GM18951 (cell line): Measurements from ENCODE around the gene MSI2.
"Not testable (repeated sequence)": the region's sequence is repeated elsewhere in the genome, so short reads cannot be mapped to it uniquely, and the experiment has no call there.

ENCODE experiments used
- POLR2A ChIP-seq: IDR thresholded peaks from 4 replicates; pipeline ENCODE4 v1.6.1; 2011; ENCODE audit warnings: mild to moderate bottlenecking; ENCODE audit not compliant: insufficient read length, insufficient read depth; ENCODE audit errors: extremely low read depth
- in situ Hi-C: fragments of 300-500 bp; cut with MboI; formaldehyde crosslinking; loops from one replicate; pipeline ENCODE4 v1.12.0; 2022; ENCODE audit warnings: low sequenced_read_pairs, mixed read lengths, inconsistent platforms; ENCODE audit not compliant: unreplicated experiment

The MSI2 gene

DNA sequence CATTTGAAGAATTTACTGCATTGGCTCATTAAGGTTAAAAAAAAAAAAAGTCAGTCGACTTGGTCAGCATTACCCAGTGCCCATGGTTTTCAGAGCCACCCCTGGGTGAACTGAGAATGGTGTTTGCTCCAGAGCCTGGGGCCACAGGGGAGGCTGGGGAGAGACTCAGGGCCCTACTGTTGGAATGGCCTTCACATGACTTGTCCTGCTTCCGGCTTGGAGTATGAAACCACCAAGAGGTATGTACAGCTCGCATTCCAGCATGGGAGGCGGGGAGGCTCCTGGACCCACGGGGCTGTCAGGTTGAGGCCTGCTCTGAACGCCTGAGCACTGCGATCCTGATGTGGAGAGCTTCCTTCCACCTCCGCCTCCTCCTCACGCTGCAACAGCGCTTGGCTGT, 36.8 kb downstream of the MSI2 start:
- TF ChIP-seq POLR2A: no peak
- in situ Hi-C loops: no loop called here

DNA sequence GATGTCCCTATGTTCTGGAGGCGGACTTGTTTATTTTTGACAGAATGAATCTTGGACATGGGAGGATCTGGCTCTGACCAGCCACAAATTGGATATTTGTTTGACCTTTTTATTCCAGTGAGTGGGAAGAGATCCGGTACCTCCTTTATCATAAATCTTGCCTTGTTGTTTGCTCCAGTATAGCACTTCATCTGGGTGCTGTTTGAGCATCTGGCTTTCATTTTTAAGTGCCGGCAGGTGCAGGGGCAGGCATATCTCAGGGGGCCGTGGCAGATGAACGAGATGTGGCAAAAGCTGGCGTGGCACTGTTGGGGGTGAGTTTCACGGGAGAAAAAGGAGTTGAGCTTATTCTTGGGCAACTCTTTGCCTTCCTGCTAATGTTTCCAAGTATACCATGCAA, 37.8 kb downstream of the MSI2 start:
- no peak for TF ChIP-seq POLR2A

DNA sequence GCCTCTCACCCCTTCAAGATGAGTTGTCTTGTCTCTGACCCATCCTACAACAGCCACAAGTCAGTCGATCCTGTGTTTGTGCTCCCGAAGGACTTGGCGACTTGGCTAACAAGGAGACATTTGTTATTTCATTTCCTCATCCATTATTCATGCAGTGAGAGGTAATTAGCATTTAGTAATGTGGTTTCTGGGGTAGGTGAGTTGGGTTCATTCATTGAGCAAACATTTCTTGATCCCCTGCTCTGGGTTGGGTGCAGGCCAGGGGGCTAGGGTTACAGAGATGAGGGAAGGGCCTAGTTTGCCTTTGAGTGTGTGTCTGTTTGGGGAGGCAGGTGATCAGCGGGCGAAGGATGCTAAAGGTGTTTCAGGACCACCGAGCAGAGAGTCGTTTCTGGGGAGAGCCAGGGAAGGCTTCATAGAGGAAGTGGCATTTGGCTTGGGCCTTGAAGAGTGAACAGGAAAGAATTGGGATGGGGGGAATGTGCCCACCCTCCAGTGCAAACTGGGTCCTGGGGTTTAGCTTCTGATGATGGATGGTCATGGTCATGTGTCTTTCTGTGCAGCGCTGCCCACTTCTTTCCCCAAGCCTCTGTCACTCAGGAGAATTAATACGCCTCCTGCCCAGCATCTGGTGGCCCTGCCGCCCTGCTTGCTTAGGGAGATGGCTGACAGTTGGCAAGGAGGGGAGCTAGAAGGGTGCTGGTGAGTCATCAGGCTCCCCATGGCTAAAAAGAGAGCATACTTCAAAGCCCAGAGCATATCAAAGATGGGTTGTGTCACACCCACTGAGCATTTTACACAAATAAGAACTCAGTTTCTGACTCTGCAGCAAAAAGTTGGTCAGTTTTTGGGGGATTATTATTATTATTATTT, 38.5 kb downstream of the MSI2 start:
- no peak for TF ChIP-seq POLR2A

More for the DNA sequence above, 37.8 kb downstream of the MSI2 start:
- in situ Hi-C loops: no loop called here

DNA sequence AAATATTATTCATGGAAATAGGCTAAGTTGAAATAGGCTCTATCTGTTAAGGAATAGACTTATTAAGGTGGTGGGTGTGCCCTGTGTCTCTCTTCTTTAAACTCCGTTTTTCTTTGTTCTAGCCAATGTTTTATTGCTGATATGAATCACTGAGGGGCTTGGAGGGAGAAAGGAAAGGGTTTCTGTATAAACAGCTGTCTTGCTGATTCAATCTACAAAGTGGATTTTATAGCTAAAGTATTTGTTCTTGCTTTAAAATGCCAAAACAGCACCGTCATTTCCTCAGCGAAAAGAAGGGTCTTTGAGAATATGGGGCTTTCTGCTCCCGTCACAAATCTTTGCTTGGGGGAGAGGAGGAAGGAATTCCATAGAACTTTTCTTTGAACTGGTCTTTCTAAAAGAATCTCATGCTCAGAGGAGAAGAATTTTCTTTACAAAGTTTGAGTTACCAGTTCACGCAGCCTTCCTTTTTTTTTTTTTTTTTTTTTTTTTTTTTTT, 39.3 kb downstream of the MSI2 start:
- in situ Hi-C loops: no loop called here
- no peak for TF ChIP-seq POLR2A

More for the DNA sequence above, 38.5 kb downstream of the MSI2 start:
- in situ Hi-C loops: no loop called here

DNA sequence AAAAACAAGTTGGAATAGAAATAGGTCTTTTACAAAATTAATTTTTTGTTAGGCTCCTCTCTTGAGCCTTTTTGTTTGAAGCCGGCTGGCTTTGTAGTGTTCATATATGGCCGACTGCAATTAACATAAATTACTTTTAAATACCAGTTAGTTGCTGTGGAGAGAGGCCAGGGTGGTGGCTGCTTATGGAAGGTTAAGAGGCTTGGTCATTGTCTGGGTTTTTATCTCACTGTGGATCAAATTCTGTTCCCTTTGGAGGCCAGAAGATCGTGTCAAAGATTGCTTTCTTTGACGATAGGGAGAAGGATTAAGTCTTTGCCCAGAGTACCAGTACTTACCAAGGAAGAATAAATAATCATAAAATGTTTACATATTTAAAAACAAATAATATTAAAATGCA, 39.9 kb downstream of the MSI2 start:
- in situ Hi-C loops: no loop called here
- TF ChIP-seq POLR2A: no peak

DNA sequence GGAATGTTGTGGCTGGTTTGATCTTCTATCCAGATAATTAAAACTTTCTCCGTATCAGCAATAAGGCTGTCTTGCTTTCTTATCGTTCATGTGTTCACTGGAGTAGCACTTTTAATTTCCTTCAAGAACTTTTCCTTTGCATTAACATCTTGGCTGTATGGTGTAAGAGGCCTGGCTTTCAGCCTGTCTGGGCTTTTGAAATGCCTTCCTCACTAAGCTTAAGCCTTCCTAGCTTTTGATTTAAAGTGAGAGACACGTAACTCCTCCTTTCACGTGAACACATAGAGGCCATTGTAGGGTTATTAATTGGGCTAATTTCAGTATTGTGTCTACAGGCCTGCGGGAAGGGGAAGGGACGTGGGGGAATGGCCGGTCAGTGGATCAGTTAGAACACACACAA, 42.9 kb downstream of the MSI2 start:
- TF ChIP-seq POLR2A: no peak
- in situ Hi-C loops: no loop called here

DNA sequence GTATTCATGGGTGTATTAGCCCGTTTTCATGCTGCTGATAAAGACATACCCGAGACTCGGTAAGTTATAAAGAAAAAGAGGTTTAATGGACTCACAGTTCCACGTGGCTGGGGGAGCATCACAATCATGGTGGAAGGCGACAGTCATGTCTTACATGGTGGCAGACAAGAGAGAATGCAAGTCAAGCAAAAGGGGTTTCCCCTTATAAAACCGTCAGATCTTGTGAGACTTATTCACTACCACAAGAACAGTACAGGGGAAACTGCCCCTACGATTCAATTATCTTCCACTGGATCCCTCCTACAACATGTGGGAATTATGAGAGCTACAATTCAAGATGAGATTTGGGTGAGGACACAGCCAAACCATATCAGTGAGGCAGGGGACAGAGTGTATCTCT, 44.3 kb downstream of the MSI2 start:
- in situ Hi-C loops: not testable (repeated sequence)

DNA sequence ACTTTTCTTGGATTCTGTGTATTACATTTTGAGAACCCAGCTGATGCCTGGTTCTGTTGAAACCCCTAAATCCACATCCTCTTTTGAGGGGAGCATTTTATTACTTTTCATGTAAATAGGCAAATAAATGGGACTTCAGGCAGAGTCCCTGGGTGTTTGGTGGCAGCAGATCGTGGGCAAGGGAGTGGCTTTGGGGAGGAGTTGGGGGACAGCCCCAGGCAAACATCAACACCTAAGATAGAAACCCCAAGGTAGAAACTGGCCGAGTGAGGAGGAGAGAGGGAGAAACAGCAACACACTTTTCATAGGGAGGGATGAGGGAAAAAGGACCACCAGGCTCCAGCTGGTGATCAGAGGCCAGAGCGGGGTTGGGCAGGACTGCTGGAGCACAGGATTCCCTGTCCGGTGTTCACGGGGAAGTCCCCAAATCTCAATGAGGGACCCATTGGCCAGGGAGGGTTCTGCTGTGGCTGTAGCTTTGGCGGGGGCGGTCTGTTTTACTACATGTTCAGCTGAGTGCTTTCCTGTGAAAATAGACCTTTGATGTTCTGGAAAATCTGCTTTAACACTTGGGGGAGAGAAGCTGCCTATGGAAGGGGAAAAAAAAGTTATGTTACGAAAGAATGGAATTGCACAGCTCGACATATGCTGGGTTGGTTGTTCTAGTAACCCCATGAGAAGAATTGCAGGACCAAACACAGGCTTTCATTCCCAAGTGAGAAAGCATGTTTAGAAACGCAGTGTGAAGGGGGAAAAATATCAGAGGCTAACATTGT, 46.6 kb downstream of the MSI2 start:
- in situ Hi-C loops: no loop called here
- TF ChIP-seq POLR2A: no peak

DNA sequence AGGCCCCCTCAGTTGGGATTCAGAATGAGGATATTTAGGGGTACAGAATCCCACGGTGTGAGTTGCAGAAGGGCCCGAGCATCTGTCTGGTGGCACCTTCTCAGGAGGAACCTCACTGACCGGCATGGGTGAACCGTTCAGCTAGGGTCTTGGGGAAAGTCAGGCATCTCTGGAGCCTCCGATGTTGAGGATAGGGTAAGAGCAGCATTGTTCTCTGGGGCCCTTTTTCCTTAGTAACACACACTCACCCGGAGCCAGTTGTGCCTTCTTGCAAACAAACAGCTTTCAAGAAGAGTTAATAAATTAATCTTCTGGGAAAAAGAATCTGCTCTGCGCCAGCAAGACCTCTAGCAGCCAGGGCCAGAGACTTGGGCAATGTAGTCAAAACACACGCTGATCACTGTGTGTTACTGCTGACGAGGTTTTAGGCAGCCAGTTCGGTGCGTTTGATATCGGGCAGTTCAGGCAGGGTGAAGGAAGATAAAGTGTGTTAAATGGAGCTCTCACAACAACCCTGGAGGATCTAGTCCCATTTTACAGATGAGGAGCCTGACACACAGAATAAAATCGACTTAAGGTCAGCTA, 48.9 kb downstream of the MSI2 start:
- in situ Hi-C loops: no loop called here
- TF ChIP-seq POLR2A: no peak

DNA sequence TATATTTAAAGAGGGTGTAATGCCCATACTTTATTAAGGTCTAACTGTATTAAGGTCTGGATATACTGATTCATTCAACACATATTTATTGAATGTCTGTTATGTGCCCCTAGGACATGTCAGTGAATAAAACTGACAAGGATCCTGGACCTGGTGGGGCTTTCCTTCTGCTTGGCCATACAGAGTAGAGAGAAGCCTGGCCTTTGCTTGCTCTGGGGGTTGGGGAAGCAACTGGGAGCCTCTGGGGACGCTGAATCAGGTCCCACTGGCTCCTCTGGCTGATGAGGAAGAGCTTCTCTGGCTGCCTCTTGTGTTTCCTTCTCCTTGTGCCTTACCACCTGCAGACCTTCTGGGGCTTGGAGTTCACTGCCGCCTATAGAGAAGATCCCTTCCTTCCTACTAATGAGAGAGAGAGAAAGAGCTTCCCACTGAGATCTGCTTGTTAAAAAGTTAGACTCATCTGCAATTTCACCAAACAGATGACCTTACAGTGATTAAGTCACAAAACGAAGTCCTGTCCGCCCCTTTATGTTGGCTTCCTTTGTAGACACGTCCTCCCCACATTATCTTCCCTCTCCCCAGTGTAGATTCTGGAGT, 49.7 kb downstream of the MSI2 start:
- in situ Hi-C loops: no loop called here
- TF ChIP-seq POLR2A: no peak

DNA sequence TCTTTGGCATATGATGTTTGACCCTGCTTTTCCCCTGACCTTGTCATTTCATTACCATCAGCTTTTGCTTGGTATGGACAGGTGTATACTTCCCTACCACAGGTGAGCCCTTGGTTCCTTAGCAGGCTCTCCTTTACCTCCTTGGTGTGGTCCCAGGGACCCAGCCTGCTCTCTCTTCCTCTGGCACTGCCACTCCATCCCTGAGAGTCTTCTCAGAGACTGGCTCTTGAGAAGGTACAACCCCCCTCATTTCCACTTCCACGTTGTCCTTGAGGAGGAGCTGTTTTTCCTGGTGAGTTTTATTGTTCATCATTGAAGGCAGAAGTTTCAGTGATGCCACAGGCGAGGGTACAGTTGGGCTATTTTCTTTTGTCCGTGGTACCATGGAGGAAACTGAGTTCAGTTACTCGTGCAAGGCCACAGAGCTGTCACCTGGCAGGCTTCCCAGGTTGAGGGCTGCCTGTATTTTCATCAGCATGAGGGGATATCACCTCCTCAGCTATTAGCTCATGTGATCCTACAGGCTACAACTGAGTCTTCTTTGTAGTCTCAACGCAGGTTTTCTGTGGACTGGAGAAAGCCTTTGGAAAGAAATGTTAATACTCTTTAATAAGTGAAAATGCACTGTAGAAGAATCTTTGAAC, 52.3 kb downstream of the MSI2 start:
- TF ChIP-seq POLR2A: no peak
- in situ Hi-C loops: no loop called here

DNA sequence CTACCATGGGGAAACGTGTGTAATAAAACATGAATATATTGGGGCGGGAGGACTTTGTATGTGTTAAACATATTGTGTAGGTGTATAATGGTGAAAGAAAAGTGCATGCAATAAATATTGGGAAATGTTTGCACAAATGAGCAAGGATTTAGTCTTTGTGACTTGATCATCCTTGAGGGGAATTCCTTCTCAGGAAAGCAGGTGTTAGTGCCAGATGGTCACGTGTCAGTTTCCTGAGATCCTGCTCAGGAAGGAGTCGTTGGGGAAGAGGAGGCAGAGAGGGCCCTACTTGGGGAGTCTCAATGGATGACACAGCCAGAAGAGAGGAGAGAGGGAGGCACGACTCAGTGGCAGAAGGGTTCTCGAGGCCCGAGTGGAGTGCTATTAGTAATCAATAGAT, 53.2 kb downstream of the MSI2 start:
- in situ Hi-C loops: no loop called here
- no peak for TF ChIP-seq POLR2A
